Right ventricle myocardium inferior (tissue), 1 donor: ENCODE measurements around the gene SMC1B. TPM values are rescaled to one million over a fixed set of nuclear protein-coding genes. Genes with fewer than 3 reads are reported as not detected.
A peak's percentile ranks its signal among the peaks of the same experiment; 100 is the strongest.
"Not testable (repeated sequence)": the region's sequence is repeated elsewhere in the genome, so short reads cannot be mapped to it uniquely, and the experiment has no call there.

Source experiments
- ATAC-seq: fragments of 200-7000 bp; cut with Tn5 transposase; one replicate; pipeline ENCODE4 v1.9.1; 2020; ENCODE audit warnings: mild to moderate bottlenecking, moderate library complexity
- DNase-seq: peaks from one replicate; pipeline ENCODE4 v3.0.0; 2021; ENCODE audit errors: missing footprints
- intact Hi-C: fragments of 100-400 bp; cut with DNase I; formaldehyde crosslinking; loops from one replicate; pipeline ENCODE4 v1.11.0; 2022
- long read RNA-seq: library from polyadenylated mRNA; unstranded; transcript quantifications from one replicate; pipeline ENCODE4 v2.0.0, GENCODE V29; 2021
- total RNA-seq: library from RNA; stranded (reverse); fragmentation: NEBNext Ultra II Directional; extraction: Animal tissue kit (Norgen Biotek cat#: 25700); gene quantifications from one replicate; pipeline ENCODE4 v1.2.1, GENCODE V29; 2021
- donor health status: DM: no; HTN: yes; CAD: no; lungs with severe emphysema.

Gene SMC1B
- not detected for total RNA-seq
- long read RNA-seq: 0 reads

- peak; percentile 84 for DNase-seq
- intact Hi-C loops: loop anchor here (10.0 kb wide), 1 partner anchor 261 kb away; the partner anchor contains the start of gene ATXN10
Measured at GRCh38 chr22:45413368-45414211, at the start of gene SMC1B, which contains the start of gene RIBC2. Gene SMC1B (minus strand): TSS chr22:45413599. CDS start chr22:45413567, 32 bp downstream. Gene RIBC2 (plus strand): TSS chr22:45413693. CDS start chr22:45413887, 194 bp downstream.

DNA sequence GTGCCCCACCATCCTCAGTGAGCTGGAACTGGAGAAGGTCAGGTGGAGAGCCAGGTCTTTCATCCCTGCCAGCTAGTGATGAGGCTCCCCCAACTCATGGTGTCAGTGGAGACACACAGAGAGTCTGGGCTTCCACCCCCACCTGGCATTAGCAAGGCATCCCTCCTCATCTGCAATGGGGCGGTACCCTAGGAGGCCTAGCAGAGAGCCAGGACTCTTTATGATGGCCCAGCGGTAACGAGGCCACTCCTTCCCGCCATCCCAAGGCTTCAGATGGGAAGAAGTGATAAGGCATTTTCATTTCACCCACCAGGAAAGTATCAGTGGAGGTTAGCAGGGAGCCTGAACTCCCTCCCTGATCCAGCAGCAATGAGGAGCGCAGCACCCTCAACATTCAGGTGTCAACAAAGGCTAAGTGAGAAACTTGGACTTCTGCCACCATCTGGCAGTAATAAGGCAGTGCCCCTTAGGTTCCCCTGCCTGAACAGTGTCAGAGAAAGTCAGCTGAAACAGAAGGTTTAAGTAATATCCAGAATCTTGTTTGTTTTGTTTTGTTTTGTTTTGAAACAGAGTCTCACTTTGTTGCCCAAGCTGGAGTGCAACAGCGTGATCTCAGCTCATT lies 48.7 kb upstream of the SMC1B start:
- intact Hi-C loops: loop anchor here (5.0 kb wide), 1 partner anchor 35 kb away; no protein-coding TSS in a partner anchor
- no peak for ATAC-seq
- no peak for DNase-seq

More at GRCh38 chr22:45413368-45414211, at the start of gene SMC1B, which contains the start of gene RIBC2:
- ATAC-seq: peak; percentile 92

- intact Hi-C loops: loop anchor here (5.0 kb wide), 1 partner anchor 37 kb away; no protein-coding TSS in a partner anchor
- ATAC-seq: peak; percentile 98
- DNase-seq: peak; percentile 91
Measured at GRCh38 chr22:45460288-45461109, 47.1 kb upstream of the SMC1B start.

DNA sequence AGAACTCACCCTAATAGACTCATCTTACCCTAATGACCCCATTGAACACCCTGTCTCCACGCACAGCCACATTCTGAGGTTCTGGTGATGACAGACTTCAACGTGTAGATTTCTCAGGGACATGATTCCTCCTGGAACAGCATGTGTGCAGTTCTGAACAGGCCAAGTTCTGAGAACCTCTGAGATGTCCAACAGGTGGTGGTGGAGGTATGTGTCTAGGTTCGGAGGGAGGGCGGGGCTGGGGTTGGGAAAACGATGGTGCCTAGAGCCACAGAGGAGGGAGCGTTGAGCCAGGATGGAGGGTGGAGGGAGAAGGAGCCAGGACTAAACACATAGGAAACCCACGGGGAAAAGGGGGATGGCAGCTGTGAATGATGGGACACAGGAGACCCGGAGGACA lies 45.8 kb upstream of the SMC1B start:
- intact Hi-C loops: no loop called here
- ATAC-seq (no peak), DNase-seq (no peak)

- no peak for DNase-seq
- no peak for ATAC-seq
- intact Hi-C loops: no loop called here
Measured at GRCh38 chr22:45458532-45458931, 45.1 kb upstream of the SMC1B start.

DNA sequence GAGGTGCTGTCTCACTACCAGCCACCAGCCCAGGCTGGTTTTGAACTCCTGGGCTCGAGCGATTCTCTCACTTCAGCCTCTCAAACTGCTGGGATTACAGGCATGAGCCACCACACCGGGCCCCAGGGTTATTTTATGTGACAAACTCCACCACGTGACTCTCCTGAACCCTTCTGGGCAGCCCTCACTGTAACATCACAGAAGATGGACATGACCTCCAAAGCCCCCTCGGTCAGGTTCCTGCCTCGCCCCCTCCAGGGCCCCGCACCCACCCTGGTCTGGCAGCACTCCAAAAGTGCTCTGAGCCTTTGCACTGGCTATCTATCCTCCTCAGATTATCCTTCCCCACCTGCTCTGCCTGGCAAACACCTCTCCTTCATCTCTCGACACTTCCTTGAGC lies 43.4 kb upstream of the SMC1B start:
- intact Hi-C loops: no loop called here
- ATAC-seq (no peak), DNase-seq (no peak)

DNA sequence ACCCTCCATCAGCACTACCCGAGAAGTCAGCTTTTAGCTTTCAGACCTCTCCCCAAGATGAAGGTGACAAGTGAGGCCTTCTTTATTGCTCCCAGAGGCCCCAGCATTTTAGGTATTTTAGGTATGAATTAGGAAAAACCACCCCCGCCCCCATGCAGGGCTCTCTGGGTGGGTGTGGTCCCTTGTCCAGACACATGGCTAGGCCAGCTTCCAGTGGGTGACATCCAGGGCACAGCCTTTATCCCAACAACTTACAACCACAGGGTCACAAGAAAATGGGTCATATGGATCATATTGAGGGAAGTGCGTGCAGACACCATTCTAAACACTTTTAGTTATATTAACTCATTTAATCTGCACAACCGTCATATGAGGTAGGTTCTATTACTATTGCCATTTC lies 42.2 kb upstream of the SMC1B start:
- intact Hi-C loops: no loop called here
- ATAC-seq: no peak
- no peak for DNase-seq

DNA sequence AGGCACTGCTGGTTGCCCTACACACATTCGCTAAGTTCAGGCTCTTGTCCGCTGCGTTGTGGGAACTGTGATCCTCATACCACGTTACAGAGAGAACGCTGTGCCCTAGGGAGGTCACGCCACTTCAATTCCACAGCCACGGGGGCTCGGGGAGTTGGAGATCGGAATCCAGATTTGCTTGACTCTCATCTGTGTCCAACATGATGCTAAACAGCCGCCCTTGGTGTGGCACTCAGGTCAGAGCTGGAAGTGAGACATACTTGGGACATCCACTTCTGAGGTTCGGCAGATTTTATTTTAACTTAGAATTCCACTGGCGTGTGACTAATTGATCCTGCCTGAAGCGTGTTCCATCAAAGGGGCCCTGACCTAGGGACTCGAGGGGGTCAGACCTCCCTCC lies 41.8 kb upstream of the SMC1B start:
- intact Hi-C loops: no loop called here
- ATAC-seq (no peak), DNase-seq (no peak)

- ATAC-seq (no peak), DNase-seq (no peak)
- intact Hi-C loops: no loop called here
Measured at GRCh38 chr22:45454275-45454674, 40.9 kb upstream of the SMC1B start.

- ATAC-seq (no peak), DNase-seq (no peak)
- intact Hi-C loops: no loop called here
Measured at GRCh38 chr22:45453764-45454163, 40.4 kb upstream of the SMC1B start.

GRCh38 chr22:45452565-45453379 lies 39.4 kb upstream of the SMC1B start:
- DNase-seq (no peak), ATAC-seq (no peak)
- intact Hi-C loops: no loop called here

GRCh38 chr22:45451972-45452371 lies 38.6 kb upstream of the SMC1B start:
- DNase-seq (no peak), ATAC-seq (no peak)
- intact Hi-C loops: no loop called here

DNA sequence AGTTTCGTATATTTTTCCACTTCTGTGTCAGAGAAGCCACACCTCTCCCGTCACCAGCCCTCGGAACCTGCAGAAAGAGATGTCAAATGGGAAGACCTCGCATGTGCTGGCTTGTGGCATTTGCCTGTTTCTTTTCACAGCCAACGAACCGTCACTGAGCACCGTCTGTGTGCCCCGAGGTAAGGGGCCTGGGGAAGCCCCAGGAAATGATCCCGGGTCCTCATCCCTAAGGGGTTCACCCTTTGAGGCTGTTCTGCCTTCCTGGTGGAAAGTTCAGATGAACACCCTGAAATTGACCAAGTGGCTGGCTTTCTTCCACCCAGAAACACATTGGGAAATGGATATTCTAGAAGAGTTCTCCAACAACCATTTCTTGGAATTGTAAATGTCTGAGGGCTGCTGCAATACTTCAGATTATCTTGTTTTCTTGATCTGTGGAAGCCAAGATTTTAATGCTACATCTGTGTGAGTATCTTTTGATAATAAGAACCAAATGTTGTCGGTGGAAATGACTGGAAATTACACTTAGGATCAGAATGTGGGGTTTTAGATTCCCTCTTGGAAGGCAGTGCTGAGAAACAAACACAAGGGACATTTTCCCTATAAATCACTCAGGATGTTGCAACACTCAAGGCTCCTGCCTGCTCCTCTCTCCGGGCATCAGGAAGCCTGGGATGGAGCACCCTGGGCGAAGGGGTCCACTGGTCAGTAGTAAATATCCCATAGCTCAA lies 37.7 kb upstream of the SMC1B start:
- intact Hi-C loops: no loop called here
- ATAC-seq (peak; percentile 59), DNase-seq (no peak)

DNA sequence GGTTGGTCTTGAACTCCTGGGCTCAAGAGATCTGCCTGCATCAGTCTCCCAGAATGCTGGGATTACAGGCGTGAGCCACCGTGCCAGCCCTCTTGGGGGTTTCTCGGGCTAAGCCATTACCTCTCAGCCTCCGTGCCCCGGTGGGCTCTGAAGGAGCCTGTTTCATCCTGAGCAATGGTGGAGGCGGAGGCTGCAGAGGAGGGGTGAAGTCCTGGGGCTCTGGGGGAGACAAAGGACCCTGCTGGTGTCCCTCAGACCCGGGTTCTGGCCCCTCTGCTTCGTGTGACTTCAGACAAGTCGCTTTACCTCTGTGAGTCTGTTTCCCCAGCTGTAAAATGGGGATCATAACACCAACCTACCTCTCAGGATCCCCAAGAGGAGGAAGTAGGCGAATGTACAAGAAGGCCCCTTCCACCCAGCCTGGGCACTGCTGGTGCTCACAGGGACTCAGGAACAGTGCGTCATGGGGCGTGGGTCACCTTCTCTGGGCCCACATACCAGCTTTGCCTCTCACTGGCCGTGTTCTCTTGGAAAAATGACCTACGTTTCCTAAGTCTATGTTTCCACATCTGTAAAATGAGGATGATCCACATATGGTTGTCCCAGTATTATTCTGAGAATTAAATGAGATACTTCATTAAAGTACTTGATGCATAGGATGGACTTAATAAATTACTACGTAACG lies 36.8 kb upstream of the SMC1B start:
- intact Hi-C loops: no loop called here
- DNase-seq: no peak
- no peak for ATAC-seq

DNA sequence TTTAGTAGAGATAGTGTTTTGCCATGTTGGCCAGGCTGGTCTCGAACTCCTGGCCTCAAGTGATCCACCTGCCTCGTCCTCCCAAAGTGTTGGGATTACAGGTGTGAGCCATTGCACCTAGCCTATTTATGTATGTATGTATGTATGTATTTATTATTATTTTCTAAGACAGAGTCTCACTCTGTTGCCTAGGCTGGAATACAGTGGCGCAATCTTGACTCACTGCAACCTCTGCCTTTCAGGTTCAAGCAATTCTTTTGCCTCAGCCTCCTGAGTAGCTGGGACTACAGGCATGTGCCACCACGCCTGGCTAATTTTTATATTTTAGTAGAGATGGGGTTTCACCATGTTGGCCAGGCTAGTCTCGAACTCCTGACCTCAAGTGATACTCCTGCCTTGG lies 36.0 kb upstream of the SMC1B start:
- intact Hi-C loops, DNase-seq, ATAC-seq: not testable (repeated sequence)

GRCh38 chr22:45448431-45448830 lies 35.0 kb upstream of the SMC1B start:
- DNase-seq: peak; percentile 89
- intact Hi-C loops: no loop called here
- ATAC-seq: peak; percentile 88

- intact Hi-C loops, DNase-seq, ATAC-seq: not testable (repeated sequence)
Measured at GRCh38 chr22:45447596-45447995, 34.2 kb upstream of the SMC1B start.
